Natural killer cell (primary cell): ENCODE results near the gene PPP1R14C. TPM values are rescaled to one million over a fixed set of nuclear protein-coding genes. Genes with fewer than 3 reads are reported as not detected.

Source experiments
- ATAC-seq, 3 donors: fragments of 150-1000 bp in 2 of 3; fragments of 200-7000 bp in 1 of 3; cut with Tn5 transposase; 1 replicate in 1 of 3; 2 replicates in 2 of 3; pipeline ENCODE4 v1.10.0; 2021; ENCODE audit warnings: mild to moderate bottlenecking in 2 of 3, moderate library complexity in 2 of 3
- DNase-seq, 2 donors: peaks; one replicate each; pipeline versions ENCODE4 v3.0.0 to v3.0.0-alpha.2; 2013 to 2021; ENCODE audit warnings: mixed read lengths in 1 of 2
- H3K27ac ChIP-seq: one replicate; pipeline ENCODE4 v1.5.1; 2013; ENCODE audit warnings: mild to moderate bottlenecking, low read length
- H3K27me3 ChIP-seq: one replicate; pipeline ENCODE4 v1.6.1; 2013; ENCODE audit warnings: low read length; ENCODE audit not compliant: control insufficient read depth, insufficient read depth
- H3K36me3 ChIP-seq: one replicate; pipeline ENCODE4 v1.6.1; 2013; ENCODE audit warnings: low read length; ENCODE audit not compliant: control insufficient read depth, insufficient read depth
- H3K4me1 ChIP-seq: one replicate; pipeline ENCODE4 v1.6.1; 2013; ENCODE audit warnings: low read length; ENCODE audit not compliant: control insufficient read depth, insufficient read depth
- H3K4me3 ChIP-seq: one replicate; pipeline ENCODE4 v1.5.1; 2013; ENCODE audit warnings: low read length
- H3K9me3 ChIP-seq: one replicate; pipeline ENCODE4 v1.6.1; 2013; ENCODE audit warnings: low read length; ENCODE audit not compliant: control insufficient read depth, insufficient read depth
- H3K27ac Mint-ChIP-seq, 2 donors: one replicate each; pipeline ENCODE4 v1.8.0; 2022; ENCODE audit warnings: mild to moderate bottlenecking in 2 of 2, mixed read lengths in 2 of 2, moderate library complexity in 1 of 2
- H3K27me3 Mint-ChIP-seq, 2 donors: one replicate each; pipeline ENCODE4 v1.8.0; 2022; ENCODE audit warnings: low read depth in 2 of 2, mixed read lengths in 2 of 2
- H3K36me3 Mint-ChIP-seq: one replicate; pipeline ENCODE4 v1.8.0; 2022; ENCODE audit warnings: mixed read lengths
- H3K4me1 Mint-ChIP-seq, 2 donors: one replicate each; pipeline ENCODE4 v1.8.0; 2022; ENCODE audit warnings: mixed read lengths in 2 of 2
- H3K4me3 Mint-ChIP-seq: one replicate; pipeline ENCODE4 v1.8.0; 2022; ENCODE audit warnings: mild to moderate bottlenecking, moderate library complexity, mixed read lengths
- H3K9me3 Mint-ChIP-seq, 2 donors: one replicate each; pipeline ENCODE4 v1.8.0; 2022; ENCODE audit warnings: mixed read lengths in 2 of 2
- WGBS: methylation state at CpG from one replicate; pipeline ENCODE4 v1.1.7; 2013; ENCODE audit warnings: missing lambda C conversion rate; ENCODE audit not compliant: insufficient coverage; 5-methylcytosine and 5-hydroxymethylcytosine counted together
- intact Hi-C: fragments of 100-400 bp; cut with micrococcal nuclease; formaldehyde crosslinking; loops from one replicate; pipeline ENCODE4 v1.14.2; 2022
- total RNA-seq, 4 donors: library from RNA; stranded (reverse); fragments of 120-200 nt in 1 of 4; gene quantifications; one replicate each; pipeline versions ENCODE4 v1.2.3 to v1.2.4, GENCODE V29; 2013 to 2022
- TF ChIP-seq, protein P1 (sequence below): fragments of 200-600 bp; IDR thresholded peaks from one replicate; pipeline ENCODE4 v1.8.0; 2022; ENCODE audit warnings: antibody characterized with exemption

The PPP1R14C gene
- total RNA-seq, 3 donors from 2014 or later (not counting 1 experiment from before 2014, with no cell fraction given): not detected

DNA sequence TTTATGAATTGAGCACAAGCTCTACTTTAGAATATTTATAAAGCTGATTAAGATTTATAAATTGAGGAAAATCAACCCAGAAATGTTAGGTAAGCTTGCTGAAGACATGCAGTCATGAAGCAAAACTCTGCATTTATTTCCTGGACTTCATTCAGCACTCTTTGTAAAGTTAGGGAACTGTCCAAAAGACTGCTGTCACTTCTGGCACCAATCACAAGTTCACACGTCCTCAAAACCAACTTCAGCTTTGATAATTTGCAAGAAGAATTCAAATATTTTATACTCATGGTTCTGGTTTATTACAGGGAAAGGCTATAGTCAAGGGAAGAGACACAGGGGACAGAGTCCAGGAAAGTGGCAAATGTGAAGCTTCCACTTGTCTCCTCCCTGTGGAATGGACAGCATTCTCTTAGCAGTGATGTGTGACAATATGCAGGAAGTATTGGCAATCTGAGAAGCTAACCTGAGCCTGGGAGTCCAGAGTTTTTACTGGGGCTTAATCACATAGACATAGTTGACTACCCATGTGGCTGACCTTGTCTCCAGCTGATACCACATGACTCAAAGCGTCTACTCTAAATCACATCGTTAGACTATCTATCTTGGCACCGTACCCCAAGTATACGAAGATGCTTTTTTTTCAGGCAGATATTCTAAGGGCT is 85.4 kb downstream of the PPP1R14C start:
- TF ChIP-seq, protein P1, sequence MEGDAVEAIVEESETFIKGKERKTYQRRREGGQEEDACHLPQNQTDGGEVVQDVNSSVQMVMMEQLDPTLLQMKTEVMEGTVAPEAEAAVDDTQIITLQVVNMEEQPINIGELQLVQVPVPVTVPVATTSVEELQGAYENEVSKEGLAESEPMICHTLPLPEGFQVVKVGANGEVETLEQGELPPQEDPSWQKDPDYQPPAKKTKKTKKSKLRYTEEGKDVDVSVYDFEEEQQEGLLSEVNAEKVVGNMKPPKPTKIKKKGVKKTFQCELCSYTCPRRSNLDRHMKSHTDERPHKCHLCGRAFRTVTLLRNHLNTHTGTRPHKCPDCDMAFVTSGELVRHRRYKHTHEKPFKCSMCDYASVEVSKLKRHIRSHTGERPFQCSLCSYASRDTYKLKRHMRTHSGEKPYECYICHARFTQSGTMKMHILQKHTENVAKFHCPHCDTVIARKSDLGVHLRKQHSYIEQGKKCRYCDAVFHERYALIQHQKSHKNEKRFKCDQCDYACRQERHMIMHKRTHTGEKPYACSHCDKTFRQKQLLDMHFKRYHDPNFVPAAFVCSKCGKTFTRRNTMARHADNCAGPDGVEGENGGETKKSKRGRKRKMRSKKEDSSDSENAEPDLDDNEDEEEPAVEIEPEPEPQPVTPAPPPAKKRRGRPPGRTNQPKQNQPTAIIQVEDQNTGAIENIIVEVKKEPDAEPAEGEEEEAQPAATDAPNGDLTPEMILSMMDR: no peak
- intact Hi-C loops: no loop called here
- Mint-ChIP-seq H3K9me3 (no peaks in the 10 kb centered on the region), H3K4me3 (no peak overlapping the region), H3K27ac (no peak overlapping the region), H3K36me3 (no peaks in the 10 kb centered on the region), H3K27me3 (peaks cover 19 to 51% of the 10 kb centered on the region in 2 donors), H3K4me1 (peaks cover 0 to 6% of the 10 kb centered on the region in 2 donors)
- 98% methylated on average over 4 of the region's 5 CpGs for WGBS
- Histone ChIP-seq H3K4me3 (no peak overlapping the region), H3K27me3 (no peaks in the 10 kb centered on the region), H3K36me3 (no peaks in the 10 kb centered on the region), H3K4me1 (no peaks in the 10 kb centered on the region), H3K27ac (no peak overlapping the region), H3K9me3 (no peaks in the 10 kb centered on the region)
- no peak for DNase-seq
- no peak for ATAC-seq

DNA sequence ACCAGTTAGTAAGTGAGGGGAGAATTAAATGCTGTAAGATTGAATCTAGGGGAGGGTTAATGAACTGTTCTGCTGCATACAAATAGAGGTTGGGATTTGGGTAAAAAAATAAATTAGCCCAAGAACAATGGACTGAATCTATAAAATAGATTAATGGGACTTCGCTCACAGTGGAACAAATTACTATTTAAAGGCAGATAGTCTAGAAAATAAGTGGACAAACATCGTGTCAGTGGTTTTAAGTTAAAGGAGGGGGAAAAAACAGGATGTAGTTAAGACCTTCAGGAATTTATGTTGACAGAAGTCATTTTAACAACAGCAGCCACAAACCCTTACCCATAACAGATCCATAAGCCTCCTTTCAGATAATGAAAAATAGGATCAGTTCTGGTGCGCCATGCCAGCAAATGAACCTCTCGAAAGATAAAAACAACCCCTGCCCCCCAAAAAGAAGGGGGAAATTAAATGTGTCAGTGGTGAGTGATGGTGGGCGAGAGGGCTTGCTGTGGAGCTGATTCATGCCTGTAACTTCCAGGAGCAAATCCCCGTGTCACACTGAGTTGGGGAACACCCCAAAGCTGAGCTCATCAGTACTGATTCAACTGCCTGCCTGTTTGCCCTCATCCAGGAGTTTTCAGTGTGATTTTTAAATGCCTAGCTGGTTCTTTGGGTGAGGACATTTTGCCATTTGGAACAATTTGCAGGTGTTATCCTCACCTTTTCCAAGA is 86.8 kb downstream of the PPP1R14C start:
- Mint-ChIP-seq H3K27ac (no peak overlapping the region), H3K36me3 (no peaks in the 10 kb centered on the region), H3K27me3 (peaks cover 13 to 37% of the 10 kb centered on the region in 2 donors), H3K9me3 (no peaks in the 10 kb centered on the region), H3K4me1 (peaks cover 0 to 6% of the 10 kb centered on the region in 2 donors), H3K4me3 (no peak overlapping the region)
- TF ChIP-seq, protein P1: no peak
- Histone ChIP-seq H3K27ac (no peak overlapping the region), H3K4me1 (no peaks in the 10 kb centered on the region), H3K36me3 (no peaks in the 10 kb centered on the region), H3K4me3 (no peak overlapping the region), H3K27me3 (no peaks in the 10 kb centered on the region), H3K9me3 (no peaks in the 10 kb centered on the region)
- no peak for ATAC-seq
- WGBS: 65% methylated on average over 4 of the region's 6 CpGs
- no peak for DNase-seq
- intact Hi-C loops: no loop called here

DNA sequence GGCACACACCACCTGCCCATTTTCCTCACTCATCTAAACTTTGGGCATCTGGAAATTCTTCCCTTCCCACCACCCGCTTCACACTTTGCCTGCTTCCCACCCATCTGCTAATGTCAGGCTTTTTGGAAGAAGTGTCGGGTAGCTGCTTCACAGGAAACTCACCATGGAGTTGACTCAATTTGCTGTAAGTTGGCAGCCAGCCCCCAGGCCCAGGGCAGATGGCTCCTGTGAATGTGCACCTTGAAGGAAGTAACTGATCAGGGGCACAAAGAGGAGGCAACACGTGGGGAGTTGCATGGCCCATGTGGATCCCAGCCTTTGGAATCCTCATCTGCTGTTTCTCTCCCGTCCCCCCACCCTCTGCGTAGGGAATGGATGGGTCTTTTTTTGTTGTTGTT is 87.3 kb downstream of the PPP1R14C start:
- Mint-ChIP-seq H3K4me3 (no peak overlapping the region), H3K36me3 (no peaks in the 10 kb centered on the region), H3K9me3 (no peaks in the 10 kb centered on the region), H3K27me3 (peaks cover 12 to 32% of the 10 kb centered on the region in 2 donors), H3K27ac (no peak overlapping the region), H3K4me1 (peaks cover 1 to 6% of the 10 kb centered on the region in 2 donors)
- ATAC-seq: no peak
- intact Hi-C loops: no loop called here
- Histone ChIP-seq H3K36me3 (no peaks in the 10 kb centered on the region), H3K27ac (no peak overlapping the region), H3K9me3 (no peaks in the 10 kb centered on the region), H3K27me3 (no peaks in the 10 kb centered on the region), H3K4me1 (peaks cover 3% of the 10 kb centered on the region), H3K4me3 (no peak overlapping the region)
- 91% methylated on average over 5 of the region's 5 CpGs for WGBS
- TF ChIP-seq, protein P1: no peak
- no peak for DNase-seq
